Measurements from ENCODE around the gene EFNA1. TPM values are rescaled to one million over a fixed set of nuclear protein-coding genes. Genes with fewer than 3 reads are reported as not detected.
"Not testable (repeated sequence)": the region's sequence is repeated elsewhere in the genome, so short reads cannot be mapped to it uniquely, and the experiment has no call there.

Gene EFNA1
- total RNA-seq, 1 donor from 2014 or later: 144 TPM

GRCh38 chr1:155113450-155113980 lies 14.2 kb upstream of the EFNA1 start:
- no peaks in the 10 kb centered on the region for H3K4me1 ChIP-seq
- H3K27ac ChIP-seq: no peak overlapping the region
- H3K9me3 ChIP-seq: no peaks in the 10 kb centered on the region
- no peaks in the 10 kb centered on the region for H3K27me3 ChIP-seq (ENCODE audit: low read depth)
- TF ChIP-seq CTCF (IDR thresholded peaks at IDR 0.05): no peak
- DNase-seq (no peak), ATAC-seq (no peak)
- intact Hi-C loops (cut with DNase I): no loop called here
- no peak overlapping the region for H3K4me3 ChIP-seq
- H3K36me3 ChIP-seq: no peaks in the 10 kb centered on the region

DNA sequence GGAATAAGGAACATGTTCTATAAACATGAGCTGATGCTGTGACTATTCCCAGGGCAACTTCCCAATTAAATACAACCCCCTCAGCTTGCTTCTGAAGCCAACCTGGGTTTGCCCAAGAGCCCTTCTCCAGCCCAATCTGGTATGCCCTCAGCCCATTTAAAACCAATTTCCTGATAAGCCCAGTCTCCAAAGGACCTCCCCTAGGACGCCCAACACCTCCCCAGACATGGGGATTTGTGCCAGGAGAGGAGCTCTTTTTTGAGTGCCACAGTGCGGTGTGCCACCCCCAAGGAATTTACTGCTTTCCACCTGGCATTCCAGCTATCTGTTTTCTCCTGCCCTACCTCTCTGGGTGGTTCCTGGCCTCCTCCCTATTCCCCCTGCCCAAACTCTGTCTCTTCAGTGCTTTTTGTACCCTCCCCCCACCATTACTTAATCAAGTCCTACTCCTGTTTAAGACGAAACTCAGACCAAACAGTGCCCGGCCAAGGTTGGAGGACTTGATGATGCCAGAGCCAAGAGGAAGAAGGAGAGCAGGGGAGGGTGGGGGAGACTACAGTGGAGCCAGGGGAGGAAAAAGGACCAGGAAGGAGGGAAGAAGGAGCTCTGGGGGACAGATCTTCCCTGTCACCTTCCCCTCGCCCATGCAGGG lies 11.4 kb upstream of the EFNA1 start:
- peak; percentile 83 for DNase-seq

GRCh38 chr1:155117610-155118009 lies 10.1 kb upstream of the EFNA1 start:
- Histone ChIP-seq H3K27ac (no peak overlapping the region), H3K4me1 (no peaks in the 10 kb centered on the region), H3K9me3 (no peaks in the 10 kb centered on the region), H3K27me3 (ENCODE audit: low read depth) (no peaks in the 10 kb centered on the region), H3K36me3 (no peaks in the 10 kb centered on the region), H3K4me3 (no peak overlapping the region)
- ATAC-seq (no peak), DNase-seq (no peak)
- intact Hi-C loops (cut with DNase I): no loop called here
- no peak for TF ChIP-seq CTCF (IDR thresholded peaks at IDR 0.05)

More for the DNA sequence above, 11.4 kb upstream of the EFNA1 start:
- no peaks in the 10 kb centered on the region for H3K27me3 ChIP-seq (ENCODE audit: low read depth)
- H3K9me3 ChIP-seq: no peaks in the 10 kb centered on the region
- peak; percentile 89 to 91 for ATAC-seq
- no peak for TF ChIP-seq CTCF (IDR thresholded peaks at IDR 0.05)
- intact Hi-C loops (cut with DNase I): no loop called here
- H3K4me3 ChIP-seq: no peak overlapping the region
- no peaks in the 10 kb centered on the region for H3K36me3 ChIP-seq
- H3K4me1 ChIP-seq: no peaks in the 10 kb centered on the region
- H3K27ac ChIP-seq: peak overlapping the region; percentile 68

DNA sequence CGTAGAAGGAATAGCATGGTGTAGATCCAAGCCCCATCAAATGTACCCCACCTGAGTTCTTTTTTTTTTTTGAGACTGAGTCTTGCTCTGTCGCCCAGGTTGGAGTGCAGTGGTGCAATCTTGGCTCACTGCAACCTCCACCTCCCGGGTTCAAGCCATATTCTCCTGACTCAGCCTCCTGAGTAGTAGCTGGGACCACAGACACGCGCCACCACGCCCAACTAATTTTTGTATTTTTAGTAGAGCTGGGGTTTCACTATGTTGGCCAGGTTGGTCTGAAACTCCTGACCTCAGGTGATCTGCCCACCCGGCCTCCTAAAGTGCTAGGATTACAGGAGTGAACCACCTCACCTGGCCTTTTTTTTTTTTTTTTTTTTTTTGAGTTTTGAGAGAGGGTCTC lies 9.6 kb upstream of the EFNA1 start:
- H3K36me3 ChIP-seq; DNase-seq; ATAC-seq; H3K27ac ChIP-seq; H3K9me3 ChIP-seq; H3K27me3 ChIP-seq (ENCODE audit: low read depth); H3K4me1 ChIP-seq; intact Hi-C loops (cut with DNase I); H3K4me3 ChIP-seq: not testable (repeated sequence)

DNA sequence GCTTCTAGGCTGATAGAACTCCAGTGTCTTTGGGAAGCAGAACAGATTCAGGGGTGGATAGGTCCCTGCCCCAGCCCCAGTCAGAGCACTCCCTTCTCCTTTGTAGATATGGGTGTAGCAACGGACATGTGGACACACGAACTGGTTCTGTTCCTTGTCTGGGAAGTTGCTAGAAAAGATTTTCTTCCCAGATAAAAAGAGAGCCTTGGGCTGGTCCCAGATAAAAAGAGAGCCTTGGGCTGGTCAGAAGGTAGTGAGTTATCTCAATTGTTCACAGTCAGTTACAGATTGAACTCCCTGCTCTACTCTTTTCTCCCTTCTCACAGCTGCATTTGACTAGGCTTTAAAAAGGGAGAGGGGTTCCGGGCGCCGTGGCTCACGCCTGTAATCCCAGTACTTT lies 7.4 kb upstream of the EFNA1 start:
- Histone ChIP-seq H3K27ac (peak overlapping the region; percentile 64), H3K27me3 (ENCODE audit: low read depth) (no peaks in the 10 kb centered on the region), H3K36me3 (no peaks in the 10 kb centered on the region), H3K9me3 (no peaks in the 10 kb centered on the region), H3K4me3 (no peak overlapping the region), H3K4me1 (peaks cover 19% of the 10 kb centered on the region)
- intact Hi-C loops (cut with DNase I): no loop called here
- no peak for TF ChIP-seq CTCF (IDR thresholded peaks at IDR 0.05)
- ATAC-seq (no peak), DNase-seq (no peak)

DNA sequence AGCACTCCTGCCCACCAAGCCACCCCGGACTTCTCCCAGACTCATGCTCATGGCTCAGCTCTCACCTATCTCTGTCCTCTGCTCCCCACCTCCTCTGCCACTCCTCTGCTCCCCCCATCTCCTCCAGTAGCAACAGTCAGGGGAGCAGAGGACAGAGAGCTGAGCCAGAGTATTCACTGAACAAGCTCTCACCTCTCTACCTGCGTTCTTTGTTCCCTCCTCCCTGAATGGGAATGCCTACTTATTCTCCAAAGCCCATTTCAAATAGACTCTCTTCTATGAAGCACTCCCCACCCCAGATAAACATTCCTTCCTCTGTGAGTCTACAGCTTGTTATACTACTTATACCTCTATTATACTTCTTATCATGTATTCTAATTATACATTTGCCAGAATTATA lies 6.4 kb upstream of the EFNA1 start:
- DNase-seq (no peak), ATAC-seq (peak; percentile 41 to 67)
- Histone ChIP-seq H3K27ac (peak overlapping the region; percentile 64), H3K27me3 (ENCODE audit: low read depth) (peaks cover 6% of the 10 kb centered on the region), H3K4me1 (peaks cover 29% of the 10 kb centered on the region), H3K36me3 (no peaks in the 10 kb centered on the region), H3K4me3 (no peak overlapping the region), H3K9me3 (no peaks in the 10 kb centered on the region)
- no peak for TF ChIP-seq CTCF (IDR thresholded peaks at IDR 0.05)
- intact Hi-C loops (cut with DNase I): no loop called here
